Measurements from ENCODE around the gene SHROOM2. TPM values are rescaled to one million over a fixed set of nuclear protein-coding genes. Genes with fewer than 3 reads are reported as not detected.

SHROOM2 gene
- total and polyA plus RNA-seq, 2 donors (not counting 1 experiment from before 2014, with no cell fraction given): under 0.01 to 6.3 TPM

DNA sequence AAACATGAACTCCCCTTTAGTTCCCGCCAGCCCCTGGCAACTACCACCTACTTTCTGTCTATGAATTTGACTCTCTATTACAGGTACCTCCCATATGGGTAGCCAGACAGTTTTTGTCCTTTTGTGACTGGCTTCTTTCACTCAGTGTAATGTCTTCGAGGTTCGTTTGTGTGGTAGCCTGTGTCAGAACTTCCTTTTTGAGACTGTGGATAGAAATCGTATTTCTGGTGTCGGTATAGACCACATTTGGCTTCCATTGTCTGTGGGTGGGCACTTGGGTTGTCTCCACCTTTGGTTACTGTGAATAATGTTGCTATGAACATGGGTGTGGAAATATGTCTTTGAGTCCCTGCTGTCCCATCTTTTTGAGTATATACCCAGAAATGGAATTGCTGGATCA lies 175.5 kb downstream of the SHROOM2 start:
- H3K27ac ChIP-seq (ENCODE audit: insufficient read depth, low read length): no peak overlapping the region
- no peak for TF ChIP-seq EZH2 (IDR thresholded peaks at IDR 0.05; ENCODE audit: low read length, missing control alignments)
- TF ChIP-seq, protein P1, sequence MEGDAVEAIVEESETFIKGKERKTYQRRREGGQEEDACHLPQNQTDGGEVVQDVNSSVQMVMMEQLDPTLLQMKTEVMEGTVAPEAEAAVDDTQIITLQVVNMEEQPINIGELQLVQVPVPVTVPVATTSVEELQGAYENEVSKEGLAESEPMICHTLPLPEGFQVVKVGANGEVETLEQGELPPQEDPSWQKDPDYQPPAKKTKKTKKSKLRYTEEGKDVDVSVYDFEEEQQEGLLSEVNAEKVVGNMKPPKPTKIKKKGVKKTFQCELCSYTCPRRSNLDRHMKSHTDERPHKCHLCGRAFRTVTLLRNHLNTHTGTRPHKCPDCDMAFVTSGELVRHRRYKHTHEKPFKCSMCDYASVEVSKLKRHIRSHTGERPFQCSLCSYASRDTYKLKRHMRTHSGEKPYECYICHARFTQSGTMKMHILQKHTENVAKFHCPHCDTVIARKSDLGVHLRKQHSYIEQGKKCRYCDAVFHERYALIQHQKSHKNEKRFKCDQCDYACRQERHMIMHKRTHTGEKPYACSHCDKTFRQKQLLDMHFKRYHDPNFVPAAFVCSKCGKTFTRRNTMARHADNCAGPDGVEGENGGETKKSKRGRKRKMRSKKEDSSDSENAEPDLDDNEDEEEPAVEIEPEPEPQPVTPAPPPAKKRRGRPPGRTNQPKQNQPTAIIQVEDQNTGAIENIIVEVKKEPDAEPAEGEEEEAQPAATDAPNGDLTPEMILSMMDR (conservative IDR thresholded peaks at IDR 0.05 in 1 of 2, IDR thresholded peaks at IDR 0.05 in 1 of 2; ENCODE audit: low read depth in 1 of 2, low read length in 2 of 2): no peak

DNA sequence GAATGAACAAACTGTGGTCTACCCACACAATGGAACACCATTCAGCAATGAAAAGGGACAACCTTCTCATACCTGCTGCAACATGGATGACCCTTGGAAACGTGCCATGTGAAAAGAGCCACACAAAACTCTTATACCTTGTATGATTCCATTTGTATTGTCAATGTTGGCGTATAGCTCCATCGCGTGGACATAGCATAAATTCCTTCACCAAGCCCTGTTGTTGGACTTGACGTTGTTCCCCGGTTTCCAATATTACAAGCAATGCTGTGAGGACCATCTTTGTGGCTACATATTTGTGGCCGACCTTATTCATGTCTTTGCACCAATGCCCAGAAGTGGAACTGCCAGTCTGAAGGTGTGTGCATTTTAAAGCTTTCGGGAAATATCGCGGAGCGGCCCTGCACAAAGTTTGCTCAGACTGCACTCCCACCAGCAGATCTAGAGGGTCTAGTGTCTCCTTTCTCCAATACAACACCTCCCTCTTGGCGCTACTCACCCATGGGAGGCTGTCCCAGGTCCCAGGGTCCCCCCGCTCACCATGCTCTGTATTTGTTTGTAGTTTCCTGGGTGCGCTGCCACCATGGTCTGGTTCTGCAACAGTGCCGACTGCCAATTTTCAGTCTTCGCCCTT lies 180.7 kb downstream of the SHROOM2 start, which contains the start of gene CLDN34:
Gene CLDN34, plus strand, starts transcription at position 584 of the 634 bp plus-strand sequence. Its CDS starts 0 bp downstream, at position 584.
- Histone ChIP-seq H3K79me2 (ENCODE audit: control insufficient read depth, insufficient read depth, low read length) (no peaks in the 10 kb centered on the region), H3K4me1 (ENCODE audit: control insufficient read depth, extremely low read depth, insufficient read depth, low read length) (no peaks in the 10 kb centered on the region), H3K36me3 (ENCODE audit: control insufficient read depth, insufficient read depth, low read length) (no peaks in the 10 kb centered on the region), H3K4me3 (replicated peaks in 1 of 4; ENCODE audit: control extremely low read depth in 1 of 4, insufficient read depth in 1 of 4, low read depth in 3 of 4, low read length in 4 of 4) (no peak within 1 kb of the TSS), H4K20me1 (ENCODE audit: control insufficient read depth, extremely low read depth, insufficient read depth, low read length) (no peaks in the 10 kb centered on the region), H3K27ac (ENCODE audit: insufficient read depth, low read length) (no peak within 1 kb of the TSS), H3K9me3 (ENCODE audit: control insufficient read depth, insufficient read depth, low read depth, low read length) (no peaks in the 10 kb centered on the region), H3K4me2 (ENCODE audit: extremely low read depth, insufficient read depth, low read length) (no peak within 1 kb of the TSS), H3K9ac (ENCODE audit: insufficient read depth, low read length) (no peak within 1 kb of the TSS), H3K27me3 (ENCODE audit: control insufficient read depth, insufficient read depth, low read length) (no peaks in the 10 kb centered on the region), H2AFZ (ENCODE audit: low read length) (no peak within 1 kb of the TSS)
- no peak for TF ChIP-seq EZH2 (IDR thresholded peaks at IDR 0.05; ENCODE audit: low read length, missing control alignments)
- TF ChIP-seq, protein P1 (conservative IDR thresholded peaks at IDR 0.05 in 1 of 2, IDR thresholded peaks at IDR 0.05 in 1 of 2; ENCODE audit: low read depth in 1 of 2, low read length in 2 of 2): no peak
- no peak for DNase-seq (ENCODE audit: low read depth in 2 of 2)

More for the DNA sequence above, 175.5 kb downstream of the SHROOM2 start:
- no peaks in the 10 kb centered on the region for H3K79me2 ChIP-seq (ENCODE audit: control insufficient read depth, insufficient read depth, low read length)
- no peaks in the 10 kb centered on the region for H4K20me1 ChIP-seq (ENCODE audit: control insufficient read depth, extremely low read depth, insufficient read depth, low read length)
- H3K27me3 ChIP-seq (ENCODE audit: control insufficient read depth, insufficient read depth, low read length): no peaks in the 10 kb centered on the region
- no peak overlapping the region for H3K4me2 ChIP-seq (ENCODE audit: extremely low read depth, insufficient read depth, low read length)
- no peak overlapping the region for H2AFZ ChIP-seq (ENCODE audit: low read length)
- no peaks in the 10 kb centered on the region for H3K4me1 ChIP-seq (ENCODE audit: control insufficient read depth, extremely low read depth, insufficient read depth, low read length)
- no peaks in the 10 kb centered on the region for H3K9me3 ChIP-seq (ENCODE audit: control insufficient read depth, insufficient read depth, low read depth, low read length)
- H3K4me3 ChIP-seq (replicated peaks in 1 of 4; ENCODE audit: control extremely low read depth in 1 of 4, insufficient read depth in 1 of 4, low read depth in 3 of 4, low read length in 4 of 4): no peak overlapping the region
- no peak for DNase-seq (ENCODE audit: low read depth in 2 of 2)
- H3K9ac ChIP-seq (ENCODE audit: insufficient read depth, low read length): no peak overlapping the region
- H3K36me3 ChIP-seq (ENCODE audit: control insufficient read depth, insufficient read depth, low read length): no peaks in the 10 kb centered on the region

DNA sequence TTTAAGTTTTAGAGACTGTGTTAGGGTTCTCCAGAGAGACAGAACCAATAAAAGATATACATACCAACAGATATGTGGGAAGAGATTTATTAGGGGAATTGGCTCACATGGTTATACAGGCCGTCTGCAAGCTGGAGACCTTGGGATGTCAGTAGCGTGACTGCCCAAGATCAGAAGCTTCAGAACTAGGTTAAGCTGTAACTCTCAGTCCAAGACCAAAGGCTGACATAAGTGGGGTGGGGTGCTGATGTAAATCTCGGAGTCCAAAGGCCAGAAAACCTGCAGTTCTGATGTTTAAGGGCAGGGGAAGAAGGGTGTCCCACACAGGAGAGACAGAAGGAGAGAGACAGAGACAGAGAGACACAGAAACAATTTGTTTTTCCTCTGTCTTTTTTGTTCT lies 191.4 kb downstream of the SHROOM2 start:
- no peak overlapping the region for H3K4me2 ChIP-seq (ENCODE audit: extremely low read depth, insufficient read depth, low read length)
- no peak for DNase-seq (ENCODE audit: low read depth in 2 of 2)
- no peaks in the 10 kb centered on the region for H3K9me3 ChIP-seq (ENCODE audit: control insufficient read depth, insufficient read depth, low read depth, low read length)
- no peaks in the 10 kb centered on the region for H3K36me3 ChIP-seq (ENCODE audit: control insufficient read depth, insufficient read depth, low read length)
- H4K20me1 ChIP-seq (ENCODE audit: control insufficient read depth, extremely low read depth, insufficient read depth, low read length): no peaks in the 10 kb centered on the region
- no peak overlapping the region for H3K4me3 ChIP-seq (replicated peaks in 1 of 4; ENCODE audit: control extremely low read depth in 1 of 4, insufficient read depth in 1 of 4, low read depth in 3 of 4, low read length in 4 of 4)
- no peaks in the 10 kb centered on the region for H3K4me1 ChIP-seq (ENCODE audit: control insufficient read depth, extremely low read depth, insufficient read depth, low read length)
- TF ChIP-seq, protein P1 (conservative IDR thresholded peaks at IDR 0.05 in 1 of 2, IDR thresholded peaks at IDR 0.05 in 1 of 2; ENCODE audit: low read depth in 1 of 2, low read length in 2 of 2): no peak
- TF ChIP-seq EZH2 (IDR thresholded peaks at IDR 0.05; ENCODE audit: low read length, missing control alignments): no peak
- H3K9ac ChIP-seq (ENCODE audit: insufficient read depth, low read length): no peak overlapping the region
- H3K27ac ChIP-seq (ENCODE audit: insufficient read depth, low read length): no peak overlapping the region
- no peaks in the 10 kb centered on the region for H3K27me3 ChIP-seq (ENCODE audit: control insufficient read depth, insufficient read depth, low read length)
- no peaks in the 10 kb centered on the region for H3K79me2 ChIP-seq (ENCODE audit: control insufficient read depth, insufficient read depth, low read length)
- no peak overlapping the region for H2AFZ ChIP-seq (ENCODE audit: low read length)
